GM12865 (cell line): ENCODE results near the gene KASH5.

Experiments used
- DNase-seq: peaks from one replicate; pipeline ENCODE4 v3.0.0; 2010; ENCODE audit warnings: low read depth
- H3K4me3 ChIP-seq: 2 replicates; pipeline ENCODE4 v1.5.1; 2011; ENCODE audit warnings: mild to moderate bottlenecking, low read depth, low read length, control low read depth
- TF ChIP-seq, protein P1 (sequence below): IDR thresholded peaks from 2 replicates; pipeline ENCODE4 v1.5.1; 2011; ENCODE audit warnings: low read length, control low read depth, low read depth, inconsistent platforms; ENCODE audit not compliant: insufficient read depth; ENCODE audit errors: missing control alignments

KASH5 gene

GRCh38 chr19:49374665-49375434 lies 13.2 kb upstream of the KASH5 start:
- TF ChIP-seq, protein P1, sequence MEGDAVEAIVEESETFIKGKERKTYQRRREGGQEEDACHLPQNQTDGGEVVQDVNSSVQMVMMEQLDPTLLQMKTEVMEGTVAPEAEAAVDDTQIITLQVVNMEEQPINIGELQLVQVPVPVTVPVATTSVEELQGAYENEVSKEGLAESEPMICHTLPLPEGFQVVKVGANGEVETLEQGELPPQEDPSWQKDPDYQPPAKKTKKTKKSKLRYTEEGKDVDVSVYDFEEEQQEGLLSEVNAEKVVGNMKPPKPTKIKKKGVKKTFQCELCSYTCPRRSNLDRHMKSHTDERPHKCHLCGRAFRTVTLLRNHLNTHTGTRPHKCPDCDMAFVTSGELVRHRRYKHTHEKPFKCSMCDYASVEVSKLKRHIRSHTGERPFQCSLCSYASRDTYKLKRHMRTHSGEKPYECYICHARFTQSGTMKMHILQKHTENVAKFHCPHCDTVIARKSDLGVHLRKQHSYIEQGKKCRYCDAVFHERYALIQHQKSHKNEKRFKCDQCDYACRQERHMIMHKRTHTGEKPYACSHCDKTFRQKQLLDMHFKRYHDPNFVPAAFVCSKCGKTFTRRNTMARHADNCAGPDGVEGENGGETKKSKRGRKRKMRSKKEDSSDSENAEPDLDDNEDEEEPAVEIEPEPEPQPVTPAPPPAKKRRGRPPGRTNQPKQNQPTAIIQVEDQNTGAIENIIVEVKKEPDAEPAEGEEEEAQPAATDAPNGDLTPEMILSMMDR, result no peak
- no peak overlapping the region for H3K4me3 ChIP-seq
- DNase-seq, result no peak

GRCh38 chr19:49378512-49378911 lies 9.5 kb upstream of the KASH5 start:
- DNase-seq, result no peak
- TF ChIP-seq, protein P1, result no peak

DNA sequence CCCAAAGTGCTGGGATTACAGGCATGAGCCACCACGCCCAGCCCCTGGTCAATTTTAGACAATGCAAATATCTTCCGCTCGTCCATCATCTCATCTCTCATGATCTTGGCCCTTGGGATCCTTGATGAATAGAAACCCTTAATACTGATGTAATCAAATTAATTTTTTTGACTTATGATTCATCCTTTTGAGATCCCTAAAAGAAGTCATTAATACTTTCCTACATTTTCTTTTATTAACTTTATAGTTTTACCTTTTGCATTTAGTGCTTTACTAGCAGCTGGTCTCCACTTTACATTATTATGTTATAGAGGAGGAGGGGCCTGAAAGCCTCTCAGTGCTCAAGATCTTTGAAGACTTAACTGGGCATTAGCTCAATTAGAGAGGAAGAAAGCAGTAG lies 7.7 kb upstream of the KASH5 start:
- no peak overlapping the region for H3K4me3 ChIP-seq
- no peak for DNase-seq
- TF ChIP-seq, protein P1, result no peak

More at GRCh38 chr19:49378512-49378911, 9.5 kb upstream of the KASH5 start:
- H3K4me3 ChIP-seq, result no peak overlapping the region

- TF ChIP-seq, protein P1, result no peak
- DNase-seq, result no peak
- H3K4me3 ChIP-seq, result no peak overlapping the region
Measured at GRCh38 chr19:49382639-49383038, 5.4 kb upstream of the KASH5 start.

DNA sequence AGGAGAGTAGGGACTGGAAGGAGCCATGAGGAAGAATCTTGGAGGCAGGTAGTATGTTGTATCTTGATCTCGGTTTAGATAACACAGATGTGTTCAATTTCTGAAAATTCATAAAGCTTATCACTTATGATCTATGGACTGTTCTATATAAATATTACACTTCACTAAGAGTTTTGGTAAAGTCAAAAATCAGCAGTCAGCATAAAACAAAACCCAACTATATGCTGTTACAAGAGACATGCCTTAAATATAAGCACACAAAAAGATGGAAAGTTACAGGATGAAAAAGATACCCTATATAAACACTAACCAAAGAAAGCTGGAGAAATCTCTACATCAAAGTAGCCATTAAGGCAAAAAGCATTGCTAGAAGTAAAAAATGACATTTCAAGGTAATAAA lies 4.5 kb upstream of the KASH5 start:
- no peak overlapping the region for H3K4me3 ChIP-seq
- no peak for DNase-seq
- TF ChIP-seq, protein P1, result no peak

DNA sequence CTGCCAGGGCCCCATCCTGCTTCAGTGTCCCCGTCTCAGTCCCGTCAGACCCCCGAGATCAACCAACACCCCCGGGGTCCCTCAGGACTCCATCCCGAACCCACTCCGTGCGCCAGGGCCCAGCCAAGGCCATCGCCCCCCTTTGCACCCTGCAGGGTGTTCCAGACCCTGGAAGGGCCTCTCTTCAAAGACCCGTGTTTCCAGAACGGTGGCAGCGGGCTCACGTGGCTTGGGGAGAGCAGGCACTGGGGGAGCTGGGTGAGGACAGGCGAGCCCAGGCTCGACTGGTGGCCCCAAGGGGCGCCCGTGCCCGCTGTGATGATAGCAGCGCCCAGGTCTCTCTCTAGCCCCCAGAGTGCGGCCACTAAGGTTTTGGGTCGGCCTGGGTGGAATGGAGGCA lies 1.4 kb downstream of the KASH5 start:
- TF ChIP-seq, protein P1, result no peak
- DNase-seq, result no peak
- H3K4me3 ChIP-seq, result no peak overlapping the region

GRCh38 chr19:49390131-49390928 lies 2.3 kb downstream of the KASH5 start:
- TF ChIP-seq, protein P1, result no peak
- DNase-seq, result no peak
- H3K4me3 ChIP-seq, result no peak overlapping the region
